GM10847 (cell line): ENCODE data around the gene ACSF3.

ENCODE experiments used
- POLR2A ChIP-seq: IDR thresholded peaks from 2 replicates; pipeline ENCODE4 v1.6.1; 2011; ENCODE audit not compliant: insufficient read length; ENCODE audit errors: extremely low read depth

The ACSF3 gene

GRCh38 chr16:89079434-89079980 is 14.1 kb upstream of the ACSF3 start:
- TF ChIP-seq POLR2A = no peak

DNA sequence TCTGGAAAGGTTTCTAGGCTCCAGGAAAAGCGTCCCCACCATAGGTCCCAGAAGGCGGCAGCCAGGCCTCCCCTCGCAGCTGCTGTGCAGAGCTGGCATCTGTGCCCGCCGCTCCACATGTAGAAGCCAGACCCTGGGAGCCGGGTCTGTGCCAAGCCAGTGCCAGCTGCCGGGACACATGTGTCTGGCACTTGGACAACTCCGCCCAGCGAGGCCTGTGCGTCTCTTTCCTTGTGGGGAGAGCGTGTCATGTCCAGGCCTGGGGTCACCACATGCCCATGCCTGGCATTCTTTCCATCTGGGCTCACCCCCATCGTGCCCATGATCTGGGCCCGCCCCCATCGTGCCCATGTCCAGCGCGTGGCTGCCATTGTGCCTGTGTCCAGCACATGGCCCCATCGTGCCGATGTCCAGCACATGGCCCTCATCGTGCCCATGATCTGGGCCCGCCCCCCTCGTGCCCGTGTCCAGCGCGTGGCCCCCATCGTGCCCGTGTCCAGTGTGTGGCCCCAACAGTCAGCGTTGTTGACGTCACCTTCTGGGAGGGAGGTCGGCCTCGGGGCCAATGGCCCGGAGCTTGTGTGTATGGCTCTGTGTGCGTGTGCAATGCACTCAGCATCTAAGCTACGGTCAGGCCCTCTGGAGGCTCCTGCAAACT is 13.3 kb upstream of the ACSF3 start:
- TF ChIP-seq POLR2A = no peak

GRCh38 chr16:89081556-89081955 is 12.1 kb upstream of the ACSF3 start:
- TF ChIP-seq POLR2A = no peak

GRCh38 chr16:89084411-89084810 is 9.2 kb upstream of the ACSF3 start:
- TF ChIP-seq POLR2A = no peak

GRCh38 chr16:89084814-89085612 is 8.6 kb upstream of the ACSF3 start:
- TF ChIP-seq POLR2A = no peak

DNA sequence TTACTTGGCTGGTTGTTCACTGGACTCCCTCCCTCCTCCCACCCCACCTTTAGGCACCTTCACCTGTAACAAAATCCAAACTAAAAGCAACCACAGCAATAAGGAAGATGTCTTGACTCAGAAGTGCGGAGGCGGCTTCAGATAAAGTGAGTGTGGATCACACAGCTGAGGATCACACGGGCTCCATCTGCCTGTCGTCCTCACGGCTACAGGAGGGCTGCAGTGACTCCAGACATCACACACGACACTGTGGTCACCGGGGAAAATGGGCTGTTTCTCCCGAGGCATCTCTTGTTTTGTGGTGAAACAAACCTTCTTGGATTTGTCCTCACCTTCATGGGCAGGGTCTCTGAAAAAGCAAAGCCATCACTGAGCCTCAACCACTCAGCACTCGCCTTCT is 7.9 kb upstream of the ACSF3 start:
- no peak for TF ChIP-seq POLR2A

GRCh38 chr16:89087922-89088497 is 5.6 kb upstream of the ACSF3 start:
- TF ChIP-seq POLR2A = no peak

- no peak for TF ChIP-seq POLR2A
Measured at GRCh38 chr16:89089120-89089519, 4.5 kb upstream of the ACSF3 start.

DNA sequence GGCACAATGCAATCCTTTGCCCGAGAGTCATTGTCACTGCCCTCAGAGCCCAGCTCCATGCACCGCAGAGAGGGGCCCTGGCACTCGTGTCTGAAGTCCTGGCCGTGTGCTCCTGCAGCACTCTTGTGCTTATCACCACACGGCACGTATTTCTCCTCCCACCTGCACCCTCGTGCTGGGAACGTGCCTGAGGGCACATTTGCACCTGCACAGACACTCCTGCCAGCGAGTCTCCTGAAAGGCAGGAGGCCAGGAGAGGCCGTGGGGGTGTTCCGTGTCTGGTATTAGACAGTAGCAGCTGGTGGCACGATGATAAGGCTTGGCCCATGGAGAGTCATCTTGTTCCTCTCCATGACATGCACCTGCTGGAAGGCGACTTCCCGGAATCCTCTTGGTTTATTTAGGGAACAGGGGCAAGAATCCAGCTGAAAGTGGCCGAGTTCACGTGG is 3.4 kb upstream of the ACSF3 start:
- TF ChIP-seq POLR2A = no peak

DNA sequence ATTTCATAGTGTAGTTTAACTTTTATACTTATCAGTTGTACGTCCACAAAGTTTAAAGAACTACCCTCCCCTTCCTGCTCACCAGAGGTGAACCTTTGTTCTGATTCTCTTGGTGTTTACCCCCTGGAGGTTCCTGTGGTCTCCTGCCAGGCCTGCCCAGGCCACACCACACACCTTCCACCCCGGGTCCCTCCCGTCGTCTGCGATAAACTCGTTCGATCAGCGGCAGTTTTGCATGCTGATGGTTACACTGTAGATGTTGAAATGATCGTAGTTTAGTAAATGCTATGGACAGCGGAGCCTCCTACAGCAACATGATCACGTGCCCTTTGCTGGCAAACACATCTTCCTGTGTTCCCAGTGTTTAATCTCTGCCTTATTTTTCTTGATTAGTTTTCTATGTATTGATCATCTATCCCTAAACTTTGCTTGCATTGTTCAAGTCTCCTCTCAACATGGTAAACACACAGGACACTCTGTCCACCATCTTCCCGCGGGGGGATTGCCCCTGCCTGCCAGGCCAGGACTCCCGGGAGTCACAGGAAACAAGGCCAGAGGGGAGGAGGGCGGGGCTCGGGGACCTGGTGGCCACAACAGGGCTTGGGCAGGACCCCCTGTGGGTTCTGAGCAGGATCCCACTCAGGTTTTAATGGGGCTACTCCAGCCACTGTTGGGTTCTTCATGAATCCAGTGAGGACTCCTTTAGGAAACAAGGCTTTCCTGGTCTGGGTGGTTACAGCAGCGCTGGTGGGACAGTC is 2.8 kb upstream of the ACSF3 start:
- TF ChIP-seq POLR2A = no peak

DNA sequence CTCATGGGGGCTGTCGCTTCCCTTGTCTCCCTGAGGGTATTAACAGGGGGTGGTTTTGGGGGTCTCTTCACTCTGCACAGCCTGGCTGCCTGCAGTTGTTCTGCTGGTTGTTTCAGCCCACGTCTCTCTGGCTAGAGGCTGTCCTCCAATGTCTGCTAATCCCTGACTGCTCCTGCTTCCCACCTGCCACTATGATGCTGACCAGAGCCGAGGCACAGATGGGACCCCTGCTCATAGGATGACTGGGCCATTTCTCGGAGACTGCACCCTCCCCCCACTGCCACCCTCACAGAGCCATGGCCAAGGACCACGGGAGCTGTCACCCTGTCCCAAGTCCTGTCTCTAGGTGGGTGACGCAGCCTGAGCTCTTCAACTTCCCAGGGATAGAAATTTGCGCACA is 1.6 kb upstream of the ACSF3 start:
- TF ChIP-seq POLR2A = no peak

DNA sequence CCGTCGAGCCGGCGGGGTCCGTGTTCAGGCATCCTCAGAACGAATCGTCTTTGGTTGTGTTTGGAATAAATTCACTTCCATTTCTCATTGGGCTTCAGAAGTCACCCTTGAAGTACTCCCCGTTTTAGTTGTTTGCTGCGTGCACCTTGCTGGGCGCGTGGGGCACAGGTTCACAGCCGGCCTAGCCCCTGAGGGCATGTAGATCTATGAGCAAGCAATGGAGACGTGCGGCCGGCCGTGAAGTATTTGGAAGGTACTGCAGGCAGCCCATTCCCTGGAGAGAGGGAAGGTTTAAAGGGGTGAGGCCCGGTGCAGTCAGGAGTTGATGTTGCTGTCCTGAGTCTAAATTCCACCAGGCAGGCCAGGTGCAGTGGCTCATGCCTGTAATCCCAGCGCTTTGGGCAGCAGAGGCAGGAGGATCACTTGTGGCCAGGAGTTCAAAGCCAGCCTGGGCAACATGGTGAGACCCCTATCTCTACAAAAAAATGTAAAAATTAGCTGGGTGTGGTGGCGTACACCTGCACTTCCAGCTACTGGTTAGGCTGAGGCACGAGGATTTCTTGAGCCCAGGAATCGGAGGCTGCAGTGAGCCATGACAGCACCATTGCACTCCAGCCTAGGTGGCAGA is 714 bp downstream of the ACSF3 start:
- TF ChIP-seq POLR2A = no peak

GRCh38 chr16:89094880-89095258 is 1.2 kb downstream of the ACSF3 start:
- TF ChIP-seq POLR2A = no peak

GRCh38 chr16:89095491-89095951 is 1.9 kb downstream of the ACSF3 start:
- no peak for TF ChIP-seq POLR2A
